HG03378 (cell line): ENCODE data around the gene COX4I2.

Experiments used
- ATAC-seq: cut with Tn5 transposase; IDR thresholded peaks from one replicate; pipeline ENCODE4 v1.9.1; 2021; ENCODE audit warnings: mild to moderate bottlenecking, moderate library complexity; ENCODE audit not compliant: unreplicated experiment

COX4I2 gene

GRCh38 chr20:31674895-31675827 lies 37.4 kb downstream of the COX4I2 start:
- peak; percentile 72 for ATAC-seq

- ATAC-seq = no peak
Observed at GRCh38 chr20:31675828-31676608, 38.3 kb downstream of the COX4I2 start.

- ATAC-seq = no peak
Observed at GRCh38 chr20:31676609-31676989, 38.9 kb downstream of the COX4I2 start.

- ATAC-seq = no peak
Observed at GRCh38 chr20:31677553-31678260, 40.0 kb downstream of the COX4I2 start.

- ATAC-seq = no peak
Observed at GRCh38 chr20:31678389-31679356, 41.0 kb downstream of the COX4I2 start.

GRCh38 chr20:31679357-31680285 lies 41.9 kb downstream of the COX4I2 start:
- no peak for ATAC-seq

GRCh38 chr20:31680286-31681127 lies 42.8 kb downstream of the COX4I2 start:
- no peak for ATAC-seq

GRCh38 chr20:31681128-31681727 lies 43.5 kb downstream of the COX4I2 start:
- ATAC-seq = no peak

- ATAC-seq = no peak
Observed at GRCh38 chr20:31681769-31682168, 44.1 kb downstream of the COX4I2 start.

- ATAC-seq = no peak
Observed at GRCh38 chr20:31682352-31682751, 44.6 kb downstream of the COX4I2 start.

GRCh38 chr20:31682927-31683326 lies 45.2 kb downstream of the COX4I2 start:
- no peak for ATAC-seq

GRCh38 chr20:31684153-31685015 lies 46.7 kb downstream of the COX4I2 start:
- ATAC-seq = no peak

GRCh38 chr20:31685853-31686643 lies 48.3 kb downstream of the COX4I2 start:
- ATAC-seq = no peak

- ATAC-seq = no peak
Observed at GRCh38 chr20:31687777-31688176, 50.1 kb downstream of the COX4I2 start.

- no peak for ATAC-seq
Observed at GRCh38 chr20:31689141-31689540, 51.4 kb downstream of the COX4I2 start.

GRCh38 chr20:31690124-31690666 lies 52.5 kb downstream of the COX4I2 start:
- no peak for ATAC-seq
